Thyroid gland (tissue), 4 donors: ENCODE measurements around the gene MX2. TPM values are rescaled to one million over a fixed set of nuclear protein-coding genes. Genes with fewer than 3 reads are reported as not detected.
A peak's percentile ranks its signal among the peaks of the same experiment; 100 is the strongest.
"Not testable (repeated sequence)": the region's sequence is repeated elsewhere in the genome, so short reads cannot be mapped to it uniquely, and the experiment has no call there.

Experiments
- DNase-seq, 2 donors: peaks; one replicate each; pipeline ENCODE4 v3.0.0-alpha.2; 2019
- H3K27ac ChIP-seq, 3 donors: fragments of 200-600 bp; sonication (generic); 1 replicate in 2 of 3; 2 replicates in 1 of 3; pipeline ENCODE4 v1.5.1; 2016 to 2019; ENCODE audit warnings: mild to moderate bottlenecking in 1 of 3, moderate library complexity in 1 of 3
- H3K27me3 ChIP-seq: fragments of 200-600 bp; sonication (generic); one replicate; pipeline ENCODE4 v1.5.1; 2019
- H3K36me3 ChIP-seq, 2 donors: fragments of 200-600 bp; sonication (generic); one replicate each; pipeline ENCODE4 v1.5.1; 2016 to 2019
- H3K4me1 ChIP-seq, 2 donors: fragments of 200-600 bp; sonication (generic); one replicate each; pipeline ENCODE4 v1.5.1; 2017 to 2019
- H3K4me3 ChIP-seq, 3 donors: fragments of 200-600 bp; sonication (generic); replicated peaks in 1 of 3; 1 replicate in 2 of 3; 2 replicates in 1 of 3; pipeline ENCODE4 v1.5.1; 2016; ENCODE audit warnings: mild to moderate bottlenecking in 1 of 3
- H3K9me3 ChIP-seq: fragments of 200-600 bp; sonication (generic); one replicate; pipeline ENCODE4 v1.5.1; 2017
- CTCF ChIP-seq, 6 experiments: fragments of 200-600 bp in 3 of 6; fragments of 450-650 bp in 3 of 6; sonication (generic) in 3 of 6; IDR thresholded peaks; one replicate each; pipeline ENCODE4 v1.5.1; 2016 to 2019; ENCODE audit warnings: antibody characterized with exemption in 6 of 6, mild to moderate bottlenecking in 2 of 6, inconsistent platforms in 1 of 6, moderate library complexity in 1 of 6
- POLR2A ChIP-seq, 2 donors: fragments of 450-650 bp; IDR thresholded peaks; one replicate each; pipeline ENCODE4 v1.6.1; 2017; ENCODE audit warnings: antibody characterized with exemption in 2 of 2, mild to moderate bottlenecking in 2 of 2, moderate library complexity in 1 of 2
- WGBS, 2 donors: methylation state at CpG; one replicate each; pipeline ENCODE4 v1.1.5; 2017; 5-methylcytosine and 5-hydroxymethylcytosine counted together
- intact Hi-C: fragments of 100-400 bp; cut with DNase I; formaldehyde crosslinking; loops from one replicate; pipeline ENCODE4 v1.15.1; 2023
- total RNA-seq, 4 donors: library from RNA; depleted of rRNA; stranded (reverse); fragments of >200 nt; gene quantifications; one replicate each; pipeline ENCODE4 v1.2.3, GENCODE V29; 2016

MX2 gene
- total RNA-seq, 4 donors from 2014 or later: 3.0 to 19.8 (median 7.1) TPM

- WGBS, 2 donors: 84 to 93% methylated on average over 7 to 9 of the region's 9 CpGs
- TF ChIP-seq CTCF (IDR thresholded peaks at IDR 0.05) (no peak), POLR2A (IDR thresholded peaks at IDR 0.05) (no peak)
- intact Hi-C loops: no loop called here
- no peaks in the 10 kb centered on the region for H3K36me3 ChIP-seq
- no peaks in the 10 kb centered on the region for H3K4me1 ChIP-seq
- DNase-seq: no peak
- H3K27me3 ChIP-seq: no peaks in the 10 kb centered on the region
- H3K4me3 ChIP-seq: no peak overlapping the region
- H3K27ac ChIP-seq: no peak overlapping the region
- no peaks in the 10 kb centered on the region for H3K9me3 ChIP-seq
Observed at GRCh38 chr21:41358193-41359166, 3.3 kb upstream of the MX2 start.

- TF ChIP-seq POLR2A (IDR thresholded peaks at IDR 0.05) (no peak), CTCF (IDR thresholded peaks at IDR 0.05) (no peak)
- Histone ChIP-seq H3K4me1 (no peaks in the 10 kb centered on the region), H3K4me3 (no peak overlapping the region), H3K36me3 (no peaks in the 10 kb centered on the region), H3K27me3 (no peaks in the 10 kb centered on the region), H3K9me3 (no peaks in the 10 kb centered on the region), H3K27ac (no peak overlapping the region)
- whole genome bisulfite sequencing, 2 donors: 75 to 89% methylated on average over 10 to 12 of the region's 12 CpGs
- no peak for DNase-seq
- intact Hi-C loops: no loop called here
Observed at GRCh38 chr21:41359286-41359685, 2.5 kb upstream of the MX2 start.

- H3K36me3 ChIP-seq, DNase-seq, intact Hi-C loops, H3K9me3 ChIP-seq, H3K4me1 ChIP-seq, H3K4me3 ChIP-seq, H3K27me3 ChIP-seq: not testable (repeated sequence)
- whole genome bisulfite sequencing, 2 donors: 78 to 86% methylated on average over 4 of the region's 4 CpGs
- peak overlapping the region in 1 of 3 donors; percentile 47 for H3K27ac ChIP-seq
Observed at GRCh38 chr21:41359754-41360071, 2.1 kb upstream of the MX2 start.

GRCh38 chr21:41360072-41360821 lies 1.6 kb upstream of the MX2 start:
- intact Hi-C loops: no loop called here
- DNase-seq: peak; percentile 18 to 50
- H3K36me3 ChIP-seq: no peaks in the 10 kb centered on the region
- TF ChIP-seq CTCF (IDR thresholded peaks at IDR 0.05) (no peak), POLR2A (IDR thresholded peaks at IDR 0.05) (no peak)
- no peaks in the 10 kb centered on the region for H3K27me3 ChIP-seq
- no peak overlapping the region for H3K4me3 ChIP-seq
- 60 to 67% methylated on average over 7 to 21 of the region's 22 CpGs for WGBS, 2 donors
- H3K9me3 ChIP-seq: no peaks in the 10 kb centered on the region
- H3K27ac ChIP-seq: peak overlapping the region in 2 of 3 donors; percentile 37 to 47
- no peaks in the 10 kb centered on the region for H3K4me1 ChIP-seq

- no peak for TF ChIP-seq CTCF (IDR thresholded peaks at IDR 0.05)
- TF ChIP-seq POLR2A (IDR thresholded peaks at IDR 0.05): no peak
- DNase-seq: no peak
- no peaks in the 10 kb centered on the region for H3K4me1 ChIP-seq
- WGBS, 2 donors: 86 to 89% methylated on average over 12 to 16 of the region's 16 CpGs
- peak overlapping the region; percentile 56 to 86 (median 65) for H3K27ac ChIP-seq
- H3K4me3 ChIP-seq: peak overlapping the region in 1 of 3 donors; percentile 11
- no peaks in the 10 kb centered on the region for H3K9me3 ChIP-seq
- intact Hi-C loops: no loop called here
- no peaks in the 10 kb centered on the region for H3K36me3 ChIP-seq
- no peaks in the 10 kb centered on the region for H3K27me3 ChIP-seq
Observed at GRCh38 chr21:41361053-41361785, 608 bp upstream of the MX2 start.
